ENCODE measurements around the gene PSMB9.

The PSMB9 gene

GRCh38 chr6:32894085-32895005 is 40.4 kb downstream of the PSMB9 start:
- Histone ChIP-seq H3K4me2 (peak overlapping the region; percentile 76 to 99 (median 95)), H3K27me3 (no peaks in the 10 kb centered on the region), H3K9ac (peak overlapping the region; percentile 78 to 88 (median 86)), H3K4me3 (peak overlapping the region; percentile 71 to 96 (median 84)), H3K36me3 (peaks cover 0 to 3% (median 0%) of the 10 kb centered on the region in 11 experiments; a peak in 1 of 22 replicates), H3K4me1 (peaks cover 36 to 47% (median 43%) of the 10 kb centered on the region in 10 experiments), H3K27ac (peak overlapping the region; percentile 73 to 88 (median 82)), H3K9me3 (replicated peaks in 1 of 11) (no peaks in the 10 kb centered on the region), H4K20me1 (peaks cover 0 to 20% (median 0%) of the 10 kb centered on the region in 11 experiments; a peak in 4 of 22 replicates)
- no peak for TF ChIP-seq Cebpa-rat (IDR thresholded peaks at IDR 0.05)

- Histone ChIP-seq H3K27ac (peak overlapping the region in 10 of 11 experiments; percentile 78 to 88 (median 82); a peak in 18 of 22 replicates), H3K4me3 (peak overlapping the region; percentile 71 to 96 (median 84)), H3K4me1 (peaks cover 36 to 47% (median 43%) of the 10 kb centered on the region in 10 experiments), H3K36me3 (peaks cover 0 to 3% (median 0%) of the 10 kb centered on the region in 11 experiments; a peak in 1 of 22 replicates), H3K9ac (peak overlapping the region; percentile 78 to 88 (median 86)), H3K9me3 (replicated peaks in 1 of 11) (no peaks in the 10 kb centered on the region), H3K4me2 (peak overlapping the region; percentile 76 to 99 (median 95)), H3K27me3 (no peaks in the 10 kb centered on the region), H4K20me1 (peaks cover 0 to 20% (median 0%) of the 10 kb centered on the region in 11 experiments; a peak in 4 of 22 replicates)
- no peak for TF ChIP-seq Cebpa-rat (IDR thresholded peaks at IDR 0.05)
Observed at GRCh38 chr6:32895006-32895345, 41.0 kb downstream of the PSMB9 start.

- H3K27me3 ChIP-seq = no peaks in the 10 kb centered on the region
- no peaks in the 10 kb centered on the region for H3K4me1 ChIP-seq
- H3K27ac ChIP-seq = no peak overlapping the region
- no peak overlapping the region for H3K4me3 ChIP-seq
- no peaks in the 10 kb centered on the region for H3K9me3 ChIP-seq (replicated peaks in 1 of 11)
- H3K36me3 ChIP-seq = peaks cover 9 to 21% (median 13%) of the 10 kb centered on the region in 11 experiments; a peak in 20 of 22 replicates
- H3K4me2 ChIP-seq = no peak overlapping the region
- TF ChIP-seq Cebpa-rat (IDR thresholded peaks at IDR 0.05) = no peak
- no peaks in the 10 kb centered on the region; a peak in 1 of 22 replicates for H4K20me1 ChIP-seq
- no peak overlapping the region for H3K9ac ChIP-seq
Observed at GRCh38 chr6:32903952-32904351, 50.0 kb downstream of the PSMB9 start.

GRCh38 chr6:32905078-32905477 is 51.1 kb downstream of the PSMB9 start:
- H3K27ac ChIP-seq = no peak overlapping the region

GRCh38 chr6:32906539-32906938 is 52.5 kb downstream of the PSMB9 start:
- no peaks in the 10 kb centered on the region for H3K27me3 ChIP-seq
- no peak overlapping the region for H3K4me2 ChIP-seq
- H3K9me3 ChIP-seq (replicated peaks in 1 of 11) = no peaks in the 10 kb centered on the region
- peaks cover under 1 to 9% (median 3%) of the 10 kb centered on the region in 11 experiments; a peak in 17 of 22 replicates for H3K36me3 ChIP-seq
- H3K27ac ChIP-seq = no peak overlapping the region
- no peaks in the 10 kb centered on the region for H3K4me1 ChIP-seq
- H3K9ac ChIP-seq = no peak overlapping the region
- H3K4me3 ChIP-seq = no peak overlapping the region
- no peaks in the 10 kb centered on the region for H4K20me1 ChIP-seq
- TF ChIP-seq Cebpa-rat (IDR thresholded peaks at IDR 0.05) = no peak

More at GRCh38 chr6:32905078-32905477, 51.1 kb downstream of the PSMB9 start:
- H3K4me2 ChIP-seq = no peak overlapping the region
- H3K36me3 ChIP-seq = peaks cover 9 to 21% (median 13%) of the 10 kb centered on the region in 11 experiments; a peak in 20 of 22 replicates
- H3K4me1 ChIP-seq = no peaks in the 10 kb centered on the region
- TF ChIP-seq Cebpa-rat (IDR thresholded peaks at IDR 0.05) = no peak
- no peaks in the 10 kb centered on the region for H3K9me3 ChIP-seq (replicated peaks in 1 of 11)
- H3K27me3 ChIP-seq = no peaks in the 10 kb centered on the region
- no peaks in the 10 kb centered on the region; a peak in 1 of 22 replicates for H4K20me1 ChIP-seq
- no peak overlapping the region for H3K9ac ChIP-seq
- no peak overlapping the region for H3K4me3 ChIP-seq

GRCh38 chr6:32908897-32909296 is 54.9 kb downstream of the PSMB9 start:
- Histone ChIP-seq H3K27ac (no peak overlapping the region), H3K36me3 (no peaks in the 10 kb centered on the region), H3K9me3 (replicated peaks in 1 of 11) (no peaks in the 10 kb centered on the region), H3K4me2 (no peak overlapping the region), H3K27me3 (no peaks in the 10 kb centered on the region), H4K20me1 (no peaks in the 10 kb centered on the region), H3K4me1 (no peaks in the 10 kb centered on the region), H3K9ac (no peak overlapping the region), H3K4me3 (no peak overlapping the region)
- no peak for TF ChIP-seq Cebpa-rat (IDR thresholded peaks at IDR 0.05)

Data from BLaER1 treated with 17β-estradiol and CSF1 and Interleukin-3, amounts not matched to agents 10 nM and 100 nM (cell line).